Ectodermal cell (in vitro differentiated cells): ENCODE measurements around the gene ITPR2.

Experiments
- H3K27ac ChIP-seq: 2 replicates; pipeline ENCODE4 v1.7.0; 2013; ENCODE audit warnings: mild to moderate bottlenecking, low read depth, low read length; ENCODE audit not compliant: insufficient read depth, poor library complexity, severe bottlenecking
- H3K27me3 ChIP-seq: 2 replicates; pipeline ENCODE4 v1.7.0; 2013; ENCODE audit warnings: mild to moderate bottlenecking, low read length; ENCODE audit not compliant: insufficient read depth, control insufficient read depth, poor library complexity, severe bottlenecking
- H3K36me3 ChIP-seq: one replicate; pipeline ENCODE4 v1.7.0; 2013; ENCODE audit warnings: low read length; ENCODE audit not compliant: control insufficient read depth, insufficient read depth
- H3K4me1 ChIP-seq: one replicate; pipeline ENCODE4 v1.7.0; 2013; ENCODE audit warnings: low read length; ENCODE audit not compliant: control insufficient read depth, insufficient read depth
- H3K4me3 ChIP-seq: 2 replicates; pipeline ENCODE4 v1.7.0; 2013; ENCODE audit warnings: low read depth, low read length, control low read depth; ENCODE audit not compliant: insufficient read depth
- H3K9me3 ChIP-seq: 2 replicates; pipeline ENCODE4 v1.7.0; 2013; ENCODE audit warnings: mild to moderate bottlenecking, low read length, moderate library complexity; ENCODE audit not compliant: control insufficient read depth
- WGBS, 2 experiments: methylation state at CpG; one replicate each; pipeline ENCODE4 v1.1.7; 2013; ENCODE audit warnings: missing lambda C conversion rate in 2 of 2; 5-methylcytosine and 5-hydroxymethylcytosine counted together

ITPR2 gene

GRCh38 chr12:26461776-26462175 lies 371.2 kb downstream of the ITPR2 start:
- Histone ChIP-seq H3K36me3 (no peaks in the 10 kb centered on the region), H3K4me1 (no peaks in the 10 kb centered on the region), H3K9me3 (no peaks in the 10 kb centered on the region), H3K4me3 (no peak overlapping the region), H3K27me3 (no peaks in the 10 kb centered on the region), H3K27ac (no peak overlapping the region)
- WGBS, 2 experiments: 90 to 100% methylated on average over 1 of the region's 1 CpG

- 96 to 98% methylated on average over 6 of the region's 6 CpGs for WGBS, 2 experiments
- Histone ChIP-seq H3K4me3 (no peak overlapping the region), H3K27me3 (no peaks in the 10 kb centered on the region), H3K27ac (no peak overlapping the region), H3K4me1 (no peaks in the 10 kb centered on the region), H3K9me3 (no peaks in the 10 kb centered on the region), H3K36me3 (no peaks in the 10 kb centered on the region)
Measured at GRCh38 chr12:26460361-26460760, 372.6 kb downstream of the ITPR2 start.

- 82 to 85% methylated on average over 3 of the region's 3 CpGs for WGBS, 2 experiments
- H3K36me3 ChIP-seq: no peaks in the 10 kb centered on the region
- no peaks in the 10 kb centered on the region for H3K27me3 ChIP-seq
- H3K4me3 ChIP-seq: no peak overlapping the region
- no peaks in the 10 kb centered on the region for H3K4me1 ChIP-seq
- no peak overlapping the region for H3K27ac ChIP-seq
- no peaks in the 10 kb centered on the region for H3K9me3 ChIP-seq
Measured at GRCh38 chr12:26455936-26456574, 376.9 kb downstream of the ITPR2 start.

GRCh38 chr12:26453246-26453645 lies 379.7 kb downstream of the ITPR2 start:
- Histone ChIP-seq H3K4me1 (no peaks in the 10 kb centered on the region), H3K36me3 (no peaks in the 10 kb centered on the region), H3K4me3 (no peak overlapping the region), H3K27me3 (no peaks in the 10 kb centered on the region), H3K9me3 (no peaks in the 10 kb centered on the region), H3K27ac (no peak overlapping the region)
- 89 to 97% methylated on average over 2 of the region's 3 CpGs for WGBS, 2 experiments

- H3K27ac ChIP-seq: no peak overlapping the region
- 83 to 86% methylated on average over 5 to 6 of the region's 6 CpGs for WGBS, 2 experiments
- H3K27me3 ChIP-seq: no peaks in the 10 kb centered on the region
- no peaks in the 10 kb centered on the region for H3K9me3 ChIP-seq
- H3K4me3 ChIP-seq: no peak overlapping the region
- no peaks in the 10 kb centered on the region for H3K4me1 ChIP-seq
- H3K36me3 ChIP-seq: no peaks in the 10 kb centered on the region
Measured at GRCh38 chr12:26452511-26452910, 380.5 kb downstream of the ITPR2 start.

- Histone ChIP-seq H3K27ac (no peak overlapping the region), H3K36me3 (no peaks in the 10 kb centered on the region), H3K9me3 (no peaks in the 10 kb centered on the region), H3K4me3 (no peak overlapping the region), H3K27me3 (no peaks in the 10 kb centered on the region), H3K4me1 (no peaks in the 10 kb centered on the region)
- WGBS, 2 experiments: 97% methylated on average over 4 of the region's 4 CpGs
Measured at GRCh38 chr12:26451763-26452162, 381.2 kb downstream of the ITPR2 start.

GRCh38 chr12:26445909-26446308 lies 387.1 kb downstream of the ITPR2 start:
- no peaks in the 10 kb centered on the region for H3K36me3 ChIP-seq
- 86 to 92% methylated on average over 2 of the region's 2 CpGs for WGBS, 2 experiments
- H3K27ac ChIP-seq: no peak overlapping the region
- no peaks in the 10 kb centered on the region for H3K9me3 ChIP-seq
- no peak overlapping the region for H3K4me3 ChIP-seq
- no peaks in the 10 kb centered on the region for H3K27me3 ChIP-seq
- H3K4me1 ChIP-seq: no peaks in the 10 kb centered on the region

- WGBS, 2 experiments: 86 to 96% methylated on average over 2 of the region's 2 CpGs
- no peak overlapping the region for H3K4me3 ChIP-seq
- H3K27me3 ChIP-seq: no peaks in the 10 kb centered on the region
- H3K4me1 ChIP-seq: no peaks in the 10 kb centered on the region
- no peaks in the 10 kb centered on the region for H3K36me3 ChIP-seq
- no peak overlapping the region for H3K27ac ChIP-seq
- no peaks in the 10 kb centered on the region for H3K9me3 ChIP-seq
Measured at GRCh38 chr12:26443309-26443708, 389.7 kb downstream of the ITPR2 start.

GRCh38 chr12:26441434-26441833 lies 391.6 kb downstream of the ITPR2 start:
- Histone ChIP-seq H3K9me3 (no peaks in the 10 kb centered on the region), H3K27ac (no peak overlapping the region), H3K4me3 (no peak overlapping the region), H3K4me1 (no peaks in the 10 kb centered on the region), H3K27me3 (no peaks in the 10 kb centered on the region), H3K36me3 (no peaks in the 10 kb centered on the region)
- WGBS, 2 experiments: 88 to 95% methylated on average over 1 of the region's 1 CpG

- H3K27ac ChIP-seq: no peak overlapping the region
Measured at GRCh38 chr12:26435069-26435404, 398.0 kb downstream of the ITPR2 start.

More at GRCh38 chr12:26435069-26435404, 398.0 kb downstream of the ITPR2 start:
- H3K4me1 ChIP-seq: no peaks in the 10 kb centered on the region
- H3K27me3 ChIP-seq: no peaks in the 10 kb centered on the region
- 95 to 100% methylated on average over 1 of the region's 1 CpG for WGBS, 2 experiments
- H3K4me3 ChIP-seq: no peak overlapping the region
- H3K9me3 ChIP-seq: no peaks in the 10 kb centered on the region
- no peaks in the 10 kb centered on the region for H3K36me3 ChIP-seq
